IMR-90 (cell line): ENCODE measurements around the gene NXPH1. TPM values are rescaled to one million over a fixed set of nuclear protein-coding genes. Genes with fewer than 3 reads are reported as not detected.

Source experiments
- ATAC-seq: fragments of 200-7000 bp; cut with Tn5 transposase; 2 replicates; pipeline ENCODE4 v1.9.1; 2020; ENCODE audit warnings: low read depth, mild to moderate bottlenecking, moderate library complexity
- BruUV-seq: library from RNA; stranded (reverse); fragments of 400-500 nt; replicated peaks from 2 replicates; lab custom pipeline; 2021; lab: Mats Ljungman, UMichigan
- CTCF ChIA-PET: fragments of 300-600 bp; formaldehyde crosslinking; extraction: SDS; loops from one replicate; lab custom pipeline; 2021; ENCODE audit warnings: antibody characterized with exemption; lab: Yijun Ruan, JAX
- POLR2A ChIA-PET: fragments of 300-600 bp; sonication (Branson Sonifier 250); formaldehyde crosslinking; loops from one replicate; lab custom pipeline; 2022; ENCODE audit warnings: antibody characterized with exemption; ENCODE audit not compliant: unreplicated experiment; lab: Charles Lee
- DNase-seq: peaks from one replicate; pipeline ENCODE4 v3.0.0; 2013
- H2AFZ ChIP-seq: replicated peaks from 2 replicates; pipeline ENCODE3; 2013; ENCODE audit warnings: low read length, mild to moderate bottlenecking; ENCODE audit not compliant: poor library complexity
- H2AK5ac ChIP-seq: 2 replicates; pipeline ENCODE4 v1.6.1; 2013; ENCODE audit warnings: low read depth, low read length, inconsistent platforms
- H2AK9ac ChIP-seq: replicated peaks from 2 replicates; pipeline ENCODE3; 2013; ENCODE audit warnings: mild to moderate bottlenecking, low read depth, low read length, moderate library complexity; ENCODE audit not compliant: poor library complexity
- H2BK120ac ChIP-seq: 2 replicates; pipeline ENCODE4 v1.6.1; 2013; ENCODE audit warnings: low read depth, low read length, inconsistent platforms
- H2BK15ac ChIP-seq: 3 replicates; pipeline ENCODE4 v1.6.1; 2013; ENCODE audit warnings: low read depth, low read length, inconsistent platforms
- H2BK20ac ChIP-seq: 2 replicates; pipeline ENCODE4 v1.6.1; 2013; ENCODE audit warnings: low read depth, mild to moderate bottlenecking, inconsistent platforms, low read length, moderate library complexity
- H2BK5ac ChIP-seq: 2 replicates; pipeline ENCODE4 v1.6.1; 2013; ENCODE audit warnings: mild to moderate bottlenecking, low read depth, low read length, inconsistent platforms; ENCODE audit not compliant: poor library complexity, severe bottlenecking
- H3K14ac ChIP-seq: replicated peaks from 2 replicates; pipeline ENCODE4 v1.6.1; 2013; ENCODE audit warnings: low read depth, low read length, inconsistent platforms
- H3K18ac ChIP-seq: 2 replicates; pipeline ENCODE4 v1.6.1; 2013; ENCODE audit warnings: low read depth, low read length, control low read depth
- H3K23ac ChIP-seq: 2 replicates; pipeline ENCODE4 v1.6.1; 2013; ENCODE audit warnings: low read depth, low read length, inconsistent platforms
- H3K27ac ChIP-seq: 2 replicates; pipeline ENCODE4 v1.5.1; 2013; ENCODE audit warnings: mild to moderate bottlenecking, control low read depth, low read length; ENCODE audit not compliant: insufficient read depth
- H3K27me3 ChIP-seq: 2 replicates; pipeline ENCODE4 v1.6.1; 2013; ENCODE audit warnings: low read length; ENCODE audit not compliant: control insufficient read depth, insufficient read depth
- H3K36me3 ChIP-seq: 2 replicates; pipeline ENCODE4 v1.6.1; 2013; ENCODE audit warnings: low read length, mixed read lengths; ENCODE audit not compliant: control insufficient read depth, insufficient read depth
- H3K4ac ChIP-seq: 2 replicates; pipeline ENCODE4 v1.6.1; 2013; ENCODE audit warnings: low read depth, low read length, inconsistent platforms
- H3K4me1 ChIP-seq: 2 replicates; pipeline ENCODE4 v1.6.1; 2013; ENCODE audit warnings: low read length, mixed read lengths; ENCODE audit not compliant: control insufficient read depth, insufficient read depth
- H3K4me2 ChIP-seq: 2 replicates; pipeline ENCODE4 v1.6.1; 2013; ENCODE audit warnings: low read depth, mild to moderate bottlenecking, control low read depth, low read length, moderate library complexity
- H3K4me3 ChIP-seq: 2 replicates; pipeline ENCODE4 v1.5.1; 2013; ENCODE audit warnings: low read depth, mild to moderate bottlenecking, control low read depth, low read length, moderate library complexity; ENCODE audit not compliant: insufficient read depth
- H3K56ac ChIP-seq: 2 replicates; pipeline ENCODE4 v1.6.1; 2013; ENCODE audit warnings: low read length, inconsistent platforms; ENCODE audit not compliant: insufficient read depth; ENCODE audit errors: extremely low read depth
- H3K79me1 ChIP-seq, 2 experiments: 2 replicates each; pipeline ENCODE4 v1.6.1; 2013; ENCODE audit warnings: low read length in 2 of 2, inconsistent platforms in 1 of 2, low read depth in 1 of 2
- H3K9ac ChIP-seq: 2 replicates; pipeline ENCODE4 v1.6.1; 2013; ENCODE audit warnings: low read depth, low read length, control low read depth
- H3K9me1 ChIP-seq: 2 replicates; pipeline ENCODE4 v1.6.1; 2013; ENCODE audit warnings: low read length, inconsistent platforms; ENCODE audit not compliant: insufficient read depth
- H3K9me3 ChIP-seq: 2 replicates; pipeline ENCODE4 v1.6.1; 2013; ENCODE audit warnings: low read length; ENCODE audit not compliant: control insufficient read depth, insufficient read depth
- H4K20me1 ChIP-seq: 2 replicates; pipeline ENCODE4 v1.6.1; 2013; ENCODE audit warnings: low read length, inconsistent platforms; ENCODE audit not compliant: insufficient read depth
- H4K5ac ChIP-seq: 2 replicates; pipeline ENCODE4 v1.6.1; 2013; ENCODE audit warnings: mild to moderate bottlenecking, low read depth, low read length, control low read depth
- H4K8ac ChIP-seq, 2 experiments: 2 replicates each; pipeline ENCODE4 v1.6.1; 2013; ENCODE audit warnings: low read depth in 2 of 2, low read length in 2 of 2, control low read depth in 1 of 2, inconsistent platforms in 1 of 2
- H4K91ac ChIP-seq: 2 replicates; pipeline ENCODE4 v1.6.1; 2013; ENCODE audit warnings: low read depth, low read length, inconsistent platforms; ENCODE audit not compliant: insufficient read depth
- CHD1 ChIP-seq: IDR thresholded peaks from 2 replicates; pipeline ENCODE4 v1.6.1; 2012; ENCODE audit warnings: low read depth, low read length, improper control_type of control experiment
- MXI1 ChIP-seq: IDR thresholded peaks from 2 replicates; pipeline ENCODE4 v1.6.1; 2012; ENCODE audit warnings: low read depth, mild to moderate bottlenecking, low read length, moderate library complexity, borderline replicate concordance
- dilution Hi-C: fragments of 300-500 bp; cut with HindIII; formaldehyde crosslinking; loops from one replicate; pipeline ENCODE4 v1.14.3; 2018; ENCODE audit warnings: low sequenced_read_pairs; ENCODE audit not compliant: unreplicated experiment
- in situ Hi-C: fragments of 300-500 bp; cut with MboI; formaldehyde crosslinking; loops from 3 replicates; pipeline ENCODE4 v1.14.3; 2019; ENCODE audit warnings: low sequenced_read_pairs, inconsistent platforms, mixed read lengths
- intact Hi-C: fragments of 100-400 bp; cut with micrococcal nuclease; formaldehyde crosslinking; loops from 2 replicates; pipeline ENCODE4 v1.10.0; 2022
- polyA plus RNA-seq, 3 experiments: library from polyadenylated mRNA; depleted of rRNA; stranded (reverse); fragments of >200 nt; gene quantifications; 2 replicates each; pipeline ENCODE4 v1.2.3, GENCODE V29; 2012; ENCODE audit warnings: low replicate concordance in 1 of 3
- total RNA-seq: library from RNA; depleted of rRNA; stranded (reverse); fragments of >200 nt; gene quantifications from 2 replicates; pipeline ENCODE4 v1.2.3, GENCODE V29; 2012

The NXPH1 gene
- total and polyA plus RNA-seq, 2 of the 4 experiments (the other 2 are of a cell fraction): not detected

- Histone ChIP-seq H3K23ac (no peak overlapping the region), H4K8ac (no peak overlapping the region), H4K91ac (no peak overlapping the region), H2BK20ac (no peak overlapping the region), H4K20me1 (no peaks in the 10 kb centered on the region), H3K4me2 (no peak overlapping the region), H3K4ac (no peak overlapping the region), H2BK15ac (no peak overlapping the region), H3K9ac (no peak overlapping the region), H2BK5ac (no peak overlapping the region), H3K9me1 (no peaks in the 10 kb centered on the region), H2BK120ac (no peak overlapping the region), H3K18ac (no peak overlapping the region), H2AK5ac (no peak overlapping the region), H3K9me3 (peaks cover 4% of the 10 kb centered on the region), H2AFZ (no peak overlapping the region), H3K4me1 (no peaks in the 10 kb centered on the region), H3K27ac (no peak overlapping the region), H3K4me3 (no peak overlapping the region), H3K79me1 (no peaks in the 10 kb centered on the region), H3K56ac (no peak overlapping the region), H3K14ac (no peak overlapping the region), H3K27me3 (no peaks in the 10 kb centered on the region), H3K36me3 (no peaks in the 10 kb centered on the region), H4K5ac (no peak overlapping the region), H2AK9ac (no peak overlapping the region)
- in situ Hi-C loops: no loop called here
- BruUV-seq: no TSS peak
- TF ChIP-seq CHD1 (no peak), MXI1 (no peak)
- CTCF ChIA-PET: no interaction called here
- DNase-seq (no peak), ATAC-seq (no peak)
- dilution Hi-C loops: no loop called here
- intact Hi-C loops: no loop called here
- POLR2A ChIA-PET: no interaction called here
Observed at GRCh38 chr7:8785081-8785480, 351.7 kb downstream of the NXPH1 start.
